K562 (cell line): ENCODE results near the gene PMP22. TPM values are rescaled to one million over a fixed set of nuclear protein-coding genes. Genes with fewer than 3 reads are reported as not detected.

Experiments used
- CREB3 ChIP-seq: fragments of 450-650 bp; conservative IDR thresholded peaks from 2 replicates; pipeline ENCODE4 v1.6.1; 2016; ENCODE audit warnings: missing genetic modification characterization, low read depth, mild to moderate bottlenecking, missing compliant biosample characterization, moderate library complexity
- KAT2B ChIP-seq: IDR thresholded peaks from one replicate; pipeline ENCODE4 v1.6.1; 2012; ENCODE audit warnings: low read depth, mild to moderate bottlenecking, control low read depth, inconsistent platforms, low read length, moderate library complexity
- PBX2 ChIP-seq, 2 experiments: IDR thresholded peaks in 1 of 2; conservative IDR thresholded peaks in 1 of 2; 2 replicates each; pipeline ENCODE4 v1.6.1; 2016; ENCODE audit warnings: low read depth in 2 of 2, mild to moderate bottlenecking in 1 of 2, missing compliant biosample characterization in 1 of 2, missing genetic modification characterization in 1 of 2, moderate library complexity in 1 of 2
- TARDBP ChIP-seq: fragments of 450-650 bp; IDR thresholded peaks from 2 replicates; pipeline ENCODE4 v1.6.1; 2016
- THRA ChIP-seq: fragments of 450-650 bp; IDR thresholded peaks from 2 replicates; pipeline ENCODE4 v1.6.1; 2017; ENCODE audit warnings: mild to moderate bottlenecking, moderate library complexity
- ZNF57 ChIP-seq: fragments of 450-650 bp; formaldehyde crosslinking; IDR thresholded peaks from 2 replicates; pipeline ENCODE4 v1.4.0; 2020; ENCODE audit warnings: mild to moderate bottlenecking, moderate library complexity
- ZNF76 ChIP-seq: fragments of 250-450 bp; sonication (Bioruptor Pico); IDR thresholded peaks from 2 replicates; pipeline ENCODE4 v1.4.0; 2020; ENCODE audit warnings: mild to moderate bottlenecking, moderate library complexity, borderline replicate concordance
- polyA plus RNA-seq, 8 experiments: library from polyadenylated mRNA; depleted of rRNA in 4 of 8; stranded (reverse) in 5 of 8; unstranded in 3 of 8; fragments of >200 nt; fragmentation: Nextera tagmentation in 2 of 8; fragmentation: Illumina TruSeq in 1 of 8; extraction: Ambion mirVana in 2 of 8; extraction: Trizol in 1 of 8; gene quantifications; 2 replicates each; pipeline versions ENCODE4 v1.2.1 to v1.2.3, GENCODE V29; 2011 to 2014; ENCODE audit warnings: inconsistent platforms in 1 of 8, missing spikeins in 1 of 8
- total RNA-seq, 7 experiments: library from RNA; depleted of rRNA in 6 of 7; stranded (reverse); fragments of >200 nt in 6 of 7; fragmentation: Illumina TruSeq in 2 of 7; extraction: Trizol in 2 of 7; gene quantifications; 2 replicates each; pipeline versions ENCODE4 v1.2.1 to v1.2.3, GENCODE V29; 2011 to 2021; ENCODE audit warnings: low replicate concordance in 1 of 7

Gene PMP22
- total and polyA plus RNA-seq, 9 of the 15 experiments (the other 6 are each of a cell fraction or from before 2014, with no cell fraction given), result 12.6 to 62.3 (median 25.8) TPM

DNA sequence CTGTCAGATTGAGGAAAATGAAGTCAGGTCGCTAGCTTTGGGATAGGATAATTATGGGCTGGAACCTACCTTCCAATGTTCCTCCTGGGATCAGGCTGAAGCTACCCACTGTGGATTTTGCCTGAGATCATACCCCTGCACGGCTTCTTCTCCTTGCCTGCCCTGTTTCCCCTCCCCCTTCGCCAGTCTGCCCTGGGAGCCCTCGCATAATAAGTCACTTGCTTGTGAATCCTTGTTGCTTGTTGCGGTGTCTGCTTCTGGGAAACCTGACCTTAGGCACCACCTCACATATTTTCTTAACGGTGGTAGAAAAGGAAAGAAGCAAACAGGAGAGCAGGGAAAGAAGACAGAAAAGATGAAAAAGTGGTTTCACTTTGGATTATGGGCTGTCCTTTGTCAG is 13.3 kb upstream of the PMP22 start (continued):
- TF ChIP-seq PBX2 (CRISPR knock-in tag; IDR thresholded peaks at IDR 0.05; ENCODE audit: low read depth) (no peak), PBX2 (tag; conservative IDR thresholded peaks at IDR 0.05; ENCODE audit: low read depth) (no peak), THRA (no peak), ZNF76 (no peak), CREB3 (no peak), TARDBP (no peak), ZNF57 (CRISPR knock-in tag) (no peak), KAT2B (no peak)
